Neuronal stem cell (in vitro differentiated cells): ENCODE results near the gene LIN52.

Experiments used
- DNase-seq: peaks from one replicate; pipeline ENCODE4 v3.0.0-alpha.2; 2013; ENCODE audit warnings: low spot score
- H2AFZ ChIP-seq: one replicate; pipeline ENCODE4 v1.6.1; 2013; ENCODE audit warnings: mild to moderate bottlenecking, low read length, inconsistent platforms
- H2AK5ac ChIP-seq: 2 replicates; pipeline ENCODE4 v1.6.1; 2013; ENCODE audit warnings: low read depth, mild to moderate bottlenecking, inconsistent platforms, low read length, moderate library complexity, mixed read lengths
- H2BK120ac ChIP-seq: 2 replicates; pipeline ENCODE4 v1.6.1; 2013; ENCODE audit warnings: low read depth, mild to moderate bottlenecking, inconsistent platforms, low read length, moderate library complexity, mixed read lengths
- H2BK12ac ChIP-seq: one replicate; pipeline ENCODE4 v1.6.1; 2013; ENCODE audit warnings: low read length, inconsistent platforms
- H2BK15ac ChIP-seq: 2 replicates; pipeline ENCODE4 v1.6.1; 2013; ENCODE audit warnings: mild to moderate bottlenecking, low read length, inconsistent platforms, mixed read lengths
- H2BK5ac ChIP-seq: one replicate; pipeline ENCODE4 v1.6.1; 2013; ENCODE audit warnings: inconsistent platforms, mild to moderate bottlenecking, low read length, moderate library complexity
- H3K14ac ChIP-seq: one replicate; pipeline ENCODE4 v1.6.1; 2013; ENCODE audit warnings: low read length, inconsistent platforms
- H3K18ac ChIP-seq: 2 replicates; pipeline ENCODE4 v1.6.1; 2013; ENCODE audit warnings: low read length, inconsistent platforms
- H3K23ac ChIP-seq: 2 replicates; pipeline ENCODE4 v1.6.1; 2013; ENCODE audit warnings: low read depth, mild to moderate bottlenecking, mixed read lengths, low read length, inconsistent platforms; ENCODE audit not compliant: poor library complexity
- H3K27ac ChIP-seq: replicated peaks from 3 replicates; pipeline ENCODE4 v1.5.1; 2013; ENCODE audit warnings: low read length, inconsistent platforms
- H3K27me3 ChIP-seq, 3 experiments: 2 replicates each; pipeline ENCODE4 v1.6.1; 2013; ENCODE audit warnings: low read length in 3 of 3, mild to moderate bottlenecking in 2 of 3, inconsistent platforms in 1 of 3, low read depth in 1 of 3, mixed read lengths in 1 of 3, moderate library complexity in 1 of 3; ENCODE audit not compliant: control insufficient read depth in 3 of 3, insufficient read depth in 3 of 3
- H3K36me3 ChIP-seq, 2 donors: replicated peaks in 1 of 2; 2 replicates each; pipeline ENCODE4 v1.6.1; 2013; ENCODE audit warnings: low read length in 2 of 2; ENCODE audit not compliant: control insufficient read depth in 2 of 2, insufficient read depth in 2 of 2
- H3K4ac ChIP-seq: 2 replicates; pipeline ENCODE4 v1.6.1; 2013; ENCODE audit warnings: inconsistent platforms, mild to moderate bottlenecking, low read length, moderate library complexity
- H3K4me1 ChIP-seq, 2 donors: 1 replicate in 1 of 2; 2 replicates in 1 of 2; pipeline ENCODE4 v1.6.1; 2013; ENCODE audit warnings: low read length in 2 of 2, low read depth in 1 of 2; ENCODE audit not compliant: control insufficient read depth in 2 of 2, insufficient read depth in 1 of 2
- H3K4me2 ChIP-seq: one replicate; pipeline ENCODE4 v1.6.1; 2013; ENCODE audit warnings: mild to moderate bottlenecking, low read length, inconsistent platforms; ENCODE audit not compliant: insufficient read depth, poor library complexity, severe bottlenecking
- H3K4me3 ChIP-seq, 2 donors: 2 replicates each; pipeline ENCODE4 v1.5.1; 2013; ENCODE audit warnings: low read length in 2 of 2, mild to moderate bottlenecking in 2 of 2, inconsistent platforms in 1 of 2, moderate library complexity in 1 of 2
- H3K79me1 ChIP-seq: one replicate; pipeline ENCODE4 v1.6.1; 2013; ENCODE audit warnings: low read depth, mild to moderate bottlenecking, inconsistent platforms, low read length, moderate library complexity
- H3K9ac ChIP-seq: one replicate; pipeline ENCODE4 v1.6.1; 2013; ENCODE audit warnings: mild to moderate bottlenecking, low read depth, low read length, inconsistent platforms; ENCODE audit not compliant: poor library complexity
- H3K9me3 ChIP-seq, 2 donors: replicated peaks in 1 of 2; 2 replicates each; pipeline versions ENCODE3 to v1.6.1; 2013; ENCODE audit warnings: low read length in 2 of 2, mild to moderate bottlenecking in 2 of 2, inconsistent platforms in 1 of 2, low read depth in 1 of 2, mixed read lengths in 1 of 2, moderate library complexity in 1 of 2; ENCODE audit not compliant: control insufficient read depth in 2 of 2, insufficient read depth in 1 of 2
- H4K8ac ChIP-seq: one replicate; pipeline ENCODE4 v1.6.1; 2013; ENCODE audit warnings: low read depth, mild to moderate bottlenecking, inconsistent platforms, low read length, moderate library complexity
- H4K91ac ChIP-seq: one replicate; pipeline ENCODE4 v1.6.1; 2013; ENCODE audit warnings: low read length, low read depth, mild to moderate bottlenecking, inconsistent platforms; ENCODE audit not compliant: poor library complexity
- WGBS, 2 donors: extraction: QIAGEN DNeasy Blood & Tissue Kit; methylation state at CpG; one replicate each; pipeline ENCODE4 v1.1.7; 2013; ENCODE audit warnings: missing lambda C conversion rate in 2 of 2, mixed read lengths in 1 of 2; ENCODE audit not compliant: insufficient read length in 2 of 2, insufficient replicate concordance in 1 of 2; ENCODE audit errors: extremely low coverage in 2 of 2; 5-methylcytosine and 5-hydroxymethylcytosine counted together

LIN52 gene

DNA sequence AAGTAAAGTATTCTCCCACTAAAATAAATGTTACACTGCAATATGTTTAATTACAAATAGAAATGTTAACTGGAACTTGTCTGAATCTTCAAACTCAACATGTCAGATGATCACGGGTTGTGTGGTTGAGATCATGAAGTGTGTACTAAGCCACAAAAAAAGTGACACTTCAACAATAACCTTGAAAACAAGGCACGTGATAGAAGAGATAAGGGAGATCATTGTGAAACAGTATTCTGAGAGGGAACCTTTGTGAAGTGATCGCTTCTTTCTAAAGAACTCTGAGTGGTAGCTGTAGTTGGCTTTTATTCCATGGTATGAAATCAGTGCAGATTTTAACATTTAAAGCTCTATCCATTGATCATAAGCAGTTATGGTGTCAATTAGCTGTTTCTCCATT is 60.0 kb downstream of the LIN52 start:
- Histone ChIP-seq H3K79me1 (peaks cover 1% of the 10 kb centered on the region), H3K4ac (no peak overlapping the region), H3K4me2 (no peak overlapping the region), H2BK120ac (no peak overlapping the region), H3K27me3 (no peaks in the 10 kb centered on the region), H2BK12ac (no peak overlapping the region), H2AK5ac (no peak overlapping the region), H3K4me1 (peaks cover 8 to 12% of the 10 kb centered on the region in 2 donors), H3K23ac (no peak overlapping the region), H3K9me3 (no peaks in the 10 kb centered on the region), H2BK15ac (no peak overlapping the region), H3K27ac (no peak overlapping the region), H3K18ac (no peak overlapping the region), H3K14ac (no peak overlapping the region), H2BK5ac (no peak overlapping the region), H4K8ac (no peak overlapping the region), H3K4me3 (no peak overlapping the region), H2AFZ (no peak overlapping the region), H3K9ac (no peak overlapping the region), H4K91ac (no peak overlapping the region), H3K36me3 (peaks cover 0 to 6% of the 10 kb centered on the region in 2 donors)
- DNase-seq, result no peak
- WGBS, 2 donors, result no CpG with 5 or more reads among the region's 3 CpGs

- Histone ChIP-seq H3K9me3 (no peaks in the 10 kb centered on the region), H3K4me1 (no peaks in the 10 kb centered on the region), H2BK120ac (no peak overlapping the region), H3K4me3 (no peak overlapping the region), H2BK12ac (no peak overlapping the region), H3K18ac (no peak overlapping the region), H2BK5ac (no peak overlapping the region), H2AK5ac (no peak overlapping the region), H3K14ac (no peak overlapping the region), H3K27me3 (no peaks in the 10 kb centered on the region), H4K8ac (no peak overlapping the region), H2AFZ (no peak overlapping the region), H3K36me3 (peaks cover 0 to 6% of the 10 kb centered on the region in 2 donors), H4K91ac (no peak overlapping the region), H3K4ac (no peak overlapping the region), H3K4me2 (no peak overlapping the region), H2BK15ac (no peak overlapping the region), H3K23ac (no peak overlapping the region), H3K27ac (no peak overlapping the region), H3K9ac (no peak overlapping the region), H3K79me1 (peaks cover 1% of the 10 kb centered on the region)
- no peak for DNase-seq
- no CpG with 5 or more reads among the region's 1 CpG for WGBS, 2 donors
Measured at GRCh38 chr14:74147571-74147970, 62.8 kb downstream of the LIN52 start.

- H3K9ac ChIP-seq, result no peak overlapping the region
- H3K36me3 ChIP-seq, result no peaks in the 10 kb centered on the region
- H3K18ac ChIP-seq, result no peak overlapping the region
- H3K14ac ChIP-seq, result no peak overlapping the region
- peaks cover 1% of the 10 kb centered on the region for H3K79me1 ChIP-seq
- H4K8ac ChIP-seq, result no peak overlapping the region
- DNase-seq, result no peak
- H3K4me1 ChIP-seq, result no peaks in the 10 kb centered on the region
- H4K91ac ChIP-seq, result no peak overlapping the region
- H3K27me3 ChIP-seq, result no peaks in the 10 kb centered on the region
- H2AFZ ChIP-seq, result no peak overlapping the region
- no peak overlapping the region for H2BK5ac ChIP-seq
- no peak overlapping the region for H2BK12ac ChIP-seq
- no peak overlapping the region for H2AK5ac ChIP-seq
- H3K4me3 ChIP-seq, result no peak overlapping the region
- H3K27ac ChIP-seq, result no peak overlapping the region
- H3K9me3 ChIP-seq, result no peaks in the 10 kb centered on the region
- no peak overlapping the region for H2BK15ac ChIP-seq
- WGBS, 2 donors, result no CpG with 5 or more reads among the region's 2 CpGs
- H3K23ac ChIP-seq, result no peak overlapping the region
- H2BK120ac ChIP-seq, result no peak overlapping the region
- no peak overlapping the region for H3K4me2 ChIP-seq
- H3K4ac ChIP-seq, result no peak overlapping the region
Measured at GRCh38 chr14:74148705-74149104, 63.9 kb downstream of the LIN52 start.

DNA sequence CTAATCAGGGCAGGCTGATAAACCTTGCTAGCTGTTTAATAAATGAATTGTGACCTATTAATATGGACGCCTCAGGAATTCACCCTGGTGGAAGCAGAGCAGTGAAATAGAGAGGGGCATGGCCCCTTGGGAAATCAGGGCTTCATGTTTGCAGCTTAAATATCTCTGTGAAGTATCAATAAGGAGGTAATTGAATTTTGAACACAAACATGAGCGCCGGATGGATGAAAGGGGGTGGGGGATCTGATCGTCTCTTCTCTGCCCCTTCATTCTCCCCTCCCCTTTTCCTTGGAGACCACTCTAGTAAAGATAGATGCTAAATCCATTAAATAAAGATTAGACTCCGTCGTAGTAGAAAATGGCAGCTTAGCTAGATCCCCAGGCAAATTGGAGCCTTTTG is 70.5 kb downstream of the LIN52 start:
- no peak overlapping the region for H2AK5ac ChIP-seq
- no peak overlapping the region for H4K91ac ChIP-seq
- H3K27me3 ChIP-seq, result no peaks in the 10 kb centered on the region
- no peak for DNase-seq
- no peak overlapping the region for H3K23ac ChIP-seq
- no peak overlapping the region for H3K4ac ChIP-seq
- peaks cover 0 to 2% of the 10 kb centered on the region in 2 donors for H3K36me3 ChIP-seq
- no peak overlapping the region for H3K4me2 ChIP-seq
- H2BK15ac ChIP-seq, result no peak overlapping the region
- H3K9ac ChIP-seq, result no peak overlapping the region
- H4K8ac ChIP-seq, result no peak overlapping the region
- H2BK12ac ChIP-seq, result no peak overlapping the region
- no peak overlapping the region for H3K27ac ChIP-seq
- H3K18ac ChIP-seq, result no peak overlapping the region
- no CpG with 5 or more reads among the region's 6 CpGs for WGBS, 2 donors
- H3K4me1 ChIP-seq, result peaks cover 0 to 5% of the 10 kb centered on the region in 2 donors
- peak overlapping the region; percentile 16 for H2AFZ ChIP-seq
- no peaks in the 10 kb centered on the region for H3K9me3 ChIP-seq
- H2BK120ac ChIP-seq, result no peak overlapping the region
- no peaks in the 10 kb centered on the region for H3K79me1 ChIP-seq
- no peak overlapping the region for H2BK5ac ChIP-seq
- no peak overlapping the region for H3K4me3 ChIP-seq
- H3K14ac ChIP-seq, result no peak overlapping the region
